HG03108 (cell line): ENCODE measurements around the gene UBXN6.

ENCODE experiments used
- ATAC-seq: cut with Tn5 transposase; IDR thresholded peaks from one replicate; pipeline ENCODE4 v1.9.1; 2021; ENCODE audit warnings: moderate library complexity; ENCODE audit not compliant: unreplicated experiment

Gene UBXN6, protein sequence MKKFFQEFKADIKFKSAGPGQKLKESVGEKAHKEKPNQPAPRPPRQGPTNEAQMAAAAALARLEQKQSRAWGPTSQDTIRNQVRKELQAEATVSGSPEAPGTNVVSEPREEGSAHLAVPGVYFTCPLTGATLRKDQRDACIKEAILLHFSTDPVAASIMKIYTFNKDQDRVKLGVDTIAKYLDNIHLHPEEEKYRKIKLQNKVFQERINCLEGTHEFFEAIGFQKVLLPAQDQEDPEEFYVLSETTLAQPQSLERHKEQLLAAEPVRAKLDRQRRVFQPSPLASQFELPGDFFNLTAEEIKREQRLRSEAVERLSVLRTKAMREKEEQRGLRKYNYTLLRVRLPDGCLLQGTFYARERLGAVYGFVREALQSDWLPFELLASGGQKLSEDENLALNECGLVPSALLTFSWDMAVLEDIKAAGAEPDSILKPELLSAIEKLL

DNA sequence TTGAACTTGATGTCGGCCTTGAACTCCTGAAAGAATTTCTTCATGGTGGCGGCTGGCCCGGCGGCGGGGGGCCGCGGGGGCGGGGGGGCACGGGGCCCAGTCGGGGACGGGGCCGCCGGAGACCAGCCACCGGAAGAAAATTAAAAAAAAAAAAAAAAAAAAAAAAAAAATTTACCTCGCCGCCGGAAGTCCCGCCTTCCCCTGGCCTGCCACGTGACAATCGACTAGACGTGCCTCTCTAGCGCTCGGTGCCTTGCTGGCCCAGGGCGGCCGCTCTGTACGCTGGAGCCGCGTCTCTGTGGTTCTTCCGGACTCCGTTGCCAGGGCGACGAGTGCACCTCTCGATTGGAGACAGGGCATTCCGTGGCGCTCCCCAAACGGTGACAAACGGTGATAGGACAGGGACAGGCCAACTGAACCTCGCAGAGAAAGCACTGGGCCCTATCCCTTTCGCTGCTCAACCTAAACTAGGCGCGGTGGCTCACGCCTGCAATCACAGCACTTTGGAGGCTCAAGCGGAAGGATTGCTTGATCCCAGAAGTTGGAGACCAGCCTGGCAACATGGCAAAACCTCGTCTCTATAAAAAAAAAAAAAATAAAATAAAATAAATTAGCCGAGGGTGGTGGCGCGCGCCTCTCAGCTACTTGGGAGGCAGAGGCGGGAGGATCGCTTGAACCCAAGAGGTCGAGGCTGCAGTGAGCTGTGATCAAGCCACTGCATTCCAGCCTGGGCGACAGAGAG lies at the start of gene UBXN6:
TSS of gene UBXN6 (minus strand) at position 141 of the 742 bp plus-strand sequence. CDS start at position 44, 97 bp downstream.
- peak; percentile 94 for ATAC-seq

DNA sequence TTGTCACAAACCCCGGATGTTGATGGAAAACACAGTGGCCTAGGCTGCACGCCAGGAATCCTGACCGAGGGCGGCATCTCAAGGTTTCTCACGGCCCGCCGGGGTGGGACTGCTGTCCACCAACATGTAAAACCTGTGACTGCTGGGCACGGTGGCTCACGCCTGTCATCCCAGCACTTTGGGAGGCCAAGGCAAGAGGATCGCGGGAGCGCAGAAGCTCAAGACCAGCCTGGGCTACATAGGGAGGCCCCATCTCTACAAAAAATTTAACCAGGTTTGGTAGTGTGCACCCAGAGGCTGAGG lies 49.5 kb upstream of the UBXN6 start:
- ATAC-seq = no peak

DNA sequence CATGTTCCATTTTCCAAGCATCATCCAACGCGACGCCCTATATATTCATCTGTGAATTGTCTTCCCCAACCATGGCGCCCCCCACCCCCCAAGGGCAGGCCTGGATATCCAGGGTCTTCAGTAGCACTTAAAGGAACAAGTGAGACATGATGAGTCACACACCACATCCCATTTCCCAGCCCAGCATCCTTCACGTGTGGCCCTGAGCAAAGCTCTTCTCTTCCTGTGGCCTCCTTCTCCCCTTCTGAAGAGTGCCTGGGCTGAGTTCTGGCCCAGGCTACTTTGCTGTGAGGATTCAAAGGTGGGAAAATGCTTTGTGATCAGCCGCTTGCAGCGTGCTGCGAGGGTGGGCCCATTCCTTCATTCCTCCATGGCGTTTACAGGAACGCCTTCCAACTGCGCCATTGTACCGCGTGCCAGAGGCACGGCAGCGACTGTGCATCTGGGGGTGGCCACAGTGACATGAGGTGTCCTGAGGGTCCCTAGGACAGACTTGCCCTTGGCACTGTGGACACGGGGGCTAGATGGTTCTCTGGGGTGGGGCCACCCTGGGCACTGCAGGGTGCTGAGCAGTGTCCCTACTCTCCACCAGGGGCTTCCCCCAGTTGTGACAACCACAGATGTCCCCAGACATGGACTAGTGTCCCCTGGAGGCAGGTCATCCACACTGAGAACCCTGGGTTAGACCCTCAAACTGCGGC lies 49.0 kb upstream of the UBXN6 start:
- no peak for ATAC-seq

DNA sequence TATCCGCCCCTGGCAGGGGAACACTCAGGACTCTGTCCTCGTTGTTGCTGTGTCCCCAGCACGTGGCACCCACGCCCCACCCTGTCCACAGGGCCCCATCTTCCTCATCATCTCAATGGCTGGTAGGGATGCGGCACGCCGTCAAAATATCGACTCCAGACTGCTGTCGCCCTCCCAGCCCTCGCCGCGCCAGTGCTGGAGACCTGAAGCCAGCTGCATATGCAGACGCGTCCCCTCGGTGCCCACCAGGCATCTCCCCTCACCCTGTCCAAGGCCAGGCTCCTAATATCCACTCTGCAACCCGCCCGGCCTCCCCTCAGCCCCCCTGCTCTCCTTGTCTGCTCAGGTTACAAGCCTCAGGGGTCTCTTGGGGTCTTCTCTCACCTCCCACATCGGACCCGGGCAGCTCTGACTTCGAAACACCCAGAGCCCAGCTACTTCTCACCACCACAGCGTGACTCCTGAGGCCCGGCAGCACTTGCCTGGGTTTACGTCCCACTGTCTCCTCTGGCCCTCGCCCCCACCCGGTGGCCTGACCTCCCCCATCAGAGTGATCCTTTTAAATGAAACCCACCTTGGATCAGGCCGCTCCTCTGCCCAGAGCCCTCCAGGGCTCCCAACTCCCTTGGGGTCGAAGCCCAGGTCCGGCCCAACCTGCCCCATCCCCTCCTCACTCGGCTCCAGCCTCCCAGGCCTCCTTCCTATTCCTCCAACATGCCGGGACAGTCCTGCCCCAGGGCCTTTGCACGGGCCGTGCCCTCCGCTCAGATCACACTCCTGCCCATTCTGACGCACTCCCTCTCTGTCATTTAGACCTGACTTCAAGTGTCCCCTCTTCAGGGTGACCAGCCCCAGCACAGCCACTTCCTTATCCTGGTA lies 48.2 kb upstream of the UBXN6 start:
- no peak for ATAC-seq

DNA sequence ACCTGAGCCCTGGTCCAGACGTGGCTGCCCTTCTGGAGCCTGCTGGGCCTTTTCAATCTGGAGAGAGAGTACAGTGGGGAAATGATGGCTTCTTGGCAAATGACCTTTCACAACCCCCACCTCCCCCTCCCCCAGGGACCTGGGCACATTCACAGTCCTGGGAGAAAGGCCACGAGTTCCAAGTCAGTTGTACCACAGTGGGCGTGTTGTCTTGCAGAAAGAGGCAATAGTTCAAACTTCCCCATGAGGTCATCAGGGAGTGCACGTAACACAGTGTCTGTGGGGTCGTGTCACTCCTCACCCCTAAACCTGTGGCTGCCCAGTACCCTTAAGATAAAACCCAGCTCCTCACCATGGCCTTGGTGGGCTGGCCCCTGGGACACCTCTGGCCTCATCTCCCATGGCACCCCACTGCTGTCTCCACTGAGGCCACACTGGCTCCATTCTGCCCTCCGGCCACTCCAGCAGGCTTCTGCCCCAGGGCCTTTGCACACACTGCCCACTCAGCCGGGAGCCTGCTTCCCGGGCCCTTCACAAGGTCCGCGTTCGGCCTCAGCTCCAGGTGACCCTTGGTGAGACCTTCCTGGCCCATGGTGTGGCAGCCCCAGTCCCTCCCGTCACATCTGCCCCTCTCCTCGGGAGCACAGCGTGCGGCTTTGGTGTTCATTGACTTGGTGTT lies 47.4 kb upstream of the UBXN6 start:
- ATAC-seq = no peak

DNA sequence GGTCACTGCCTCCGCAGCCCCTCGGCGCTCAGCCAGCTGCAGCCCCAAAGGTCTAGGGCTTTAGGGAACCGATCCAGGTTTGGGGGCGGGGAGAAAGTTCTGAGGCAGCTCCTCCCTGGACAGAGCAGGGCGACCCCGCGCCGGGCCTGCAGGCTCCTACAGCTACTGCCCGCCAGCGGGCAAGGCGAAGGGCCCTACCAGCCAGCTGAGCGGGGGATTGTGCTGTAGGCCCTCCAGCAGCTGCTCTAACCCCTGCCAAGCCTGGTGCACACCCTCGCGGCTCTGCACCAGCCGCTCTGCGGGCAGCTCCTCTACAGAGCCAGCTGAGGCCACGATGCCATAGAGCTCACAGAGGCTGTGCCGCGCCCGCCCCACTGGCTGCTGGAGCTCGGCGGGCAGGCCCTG lies 46.7 kb upstream of the UBXN6 start:
- ATAC-seq = no peak

DNA sequence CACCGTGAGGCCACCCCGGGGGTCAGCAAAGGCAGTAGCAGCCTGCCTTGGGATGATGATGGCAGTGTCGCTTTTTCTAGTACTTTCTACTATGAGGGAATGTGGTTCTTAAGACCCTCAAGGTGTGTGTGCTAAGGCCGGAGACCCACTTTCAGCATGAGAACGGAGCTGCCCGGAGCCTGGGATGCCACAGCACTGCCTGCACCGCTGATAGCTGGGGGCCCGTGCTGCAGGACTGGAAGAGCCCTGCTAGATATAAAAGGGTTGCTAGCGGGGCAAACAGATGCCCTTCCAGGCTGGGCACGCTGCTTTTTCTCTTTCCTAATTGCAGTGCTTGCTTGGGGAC lies 46.2 kb upstream of the UBXN6 start:
- ATAC-seq = no peak

DNA sequence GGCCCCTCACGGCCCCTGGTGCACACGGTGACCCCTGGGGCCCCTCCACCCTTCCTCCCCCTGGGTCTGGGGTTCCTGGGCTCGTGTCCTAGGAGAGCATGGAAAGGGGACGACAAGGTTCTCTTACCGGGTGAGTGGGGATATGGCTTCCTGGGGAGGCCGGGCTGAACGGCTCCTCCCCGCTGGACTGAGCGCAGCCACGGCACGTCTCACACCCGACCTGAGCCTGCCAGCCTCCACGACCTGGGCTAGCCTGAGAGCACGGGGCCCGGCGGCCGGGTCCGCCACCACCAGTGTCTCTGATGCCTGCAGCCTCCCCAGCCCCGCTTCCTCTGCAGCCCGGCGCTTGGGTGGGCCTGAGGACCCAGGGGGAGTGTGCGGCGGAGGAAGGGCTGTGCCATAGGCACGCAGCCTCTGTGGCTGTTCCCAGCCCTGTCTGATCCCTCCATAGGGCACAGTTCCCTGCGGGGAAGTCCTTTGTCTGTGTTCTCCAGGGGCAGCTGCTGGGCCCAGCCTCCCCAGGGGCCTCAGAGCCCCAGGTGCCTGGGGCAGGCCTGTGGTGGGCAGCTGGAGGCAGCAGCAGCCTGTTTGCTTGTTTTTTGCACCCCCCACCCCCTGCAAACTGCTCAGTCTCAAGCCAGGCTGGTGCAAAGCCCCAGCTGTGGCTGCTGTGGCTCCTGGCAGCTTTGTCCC lies 45.7 kb upstream of the UBXN6 start:
- no peak for ATAC-seq

DNA sequence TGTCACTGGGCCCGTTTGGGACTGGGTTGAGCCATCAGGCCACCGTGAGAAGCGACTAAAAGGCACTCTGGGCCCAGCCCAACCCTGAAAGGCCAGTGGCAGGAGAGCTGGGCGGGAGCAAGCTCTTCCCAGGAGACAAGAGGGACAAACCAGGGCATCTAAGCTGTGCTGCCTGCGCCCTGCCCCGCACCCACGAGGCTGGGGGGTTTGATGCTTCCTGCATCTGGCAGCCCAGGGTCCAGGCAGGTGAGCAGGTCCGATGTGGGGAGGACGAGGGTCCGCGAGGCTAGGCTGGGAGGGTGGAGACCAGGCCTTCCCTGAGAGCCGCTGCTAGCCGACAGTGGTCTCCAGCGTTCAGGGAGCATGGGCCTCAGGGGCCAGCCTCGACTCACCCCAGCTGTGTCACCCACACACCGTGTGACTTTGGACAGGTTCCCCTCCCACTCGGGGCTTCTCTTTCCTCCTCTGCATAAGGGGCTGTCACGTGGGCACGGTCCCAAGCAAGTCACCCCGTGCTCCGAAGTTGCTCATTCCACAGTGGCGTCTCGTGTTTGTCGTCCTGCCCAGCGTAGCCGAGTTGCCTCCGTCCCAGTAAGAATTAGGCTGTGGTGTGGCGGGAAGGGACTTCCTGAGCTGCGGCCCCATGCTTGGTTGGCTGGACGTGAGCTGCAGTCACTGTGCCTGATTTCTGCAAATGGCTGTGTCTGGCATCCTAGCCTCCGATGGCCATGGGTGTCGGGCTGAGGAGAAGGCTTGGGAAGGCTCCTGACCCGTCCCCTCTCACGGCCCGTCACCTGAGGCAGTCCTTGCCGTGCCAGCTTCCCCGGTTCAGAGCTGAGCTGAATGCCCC lies 44.9 kb upstream of the UBXN6 start:
- ATAC-seq = no peak

DNA sequence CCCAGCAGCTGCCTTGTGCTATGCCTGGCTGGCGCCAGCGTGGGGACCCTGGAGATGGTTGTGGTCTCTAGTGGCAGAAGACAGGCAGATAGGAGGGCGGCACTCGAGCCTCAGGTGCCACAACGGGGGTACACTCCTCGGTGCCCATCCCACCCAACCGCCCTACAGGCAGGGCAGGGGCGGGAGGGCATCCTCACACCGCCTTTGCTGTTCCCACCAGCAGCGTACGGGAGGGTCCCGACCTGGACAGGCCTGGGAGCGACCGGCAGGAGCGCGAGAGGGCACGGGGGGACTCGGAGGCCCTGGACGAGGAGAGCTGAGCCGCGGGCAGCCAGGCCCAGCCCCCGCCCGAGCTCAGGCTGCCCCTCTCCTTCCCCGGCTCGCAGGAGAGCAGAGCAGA lies 44.1 kb upstream of the UBXN6 start:
- ATAC-seq = no peak

DNA sequence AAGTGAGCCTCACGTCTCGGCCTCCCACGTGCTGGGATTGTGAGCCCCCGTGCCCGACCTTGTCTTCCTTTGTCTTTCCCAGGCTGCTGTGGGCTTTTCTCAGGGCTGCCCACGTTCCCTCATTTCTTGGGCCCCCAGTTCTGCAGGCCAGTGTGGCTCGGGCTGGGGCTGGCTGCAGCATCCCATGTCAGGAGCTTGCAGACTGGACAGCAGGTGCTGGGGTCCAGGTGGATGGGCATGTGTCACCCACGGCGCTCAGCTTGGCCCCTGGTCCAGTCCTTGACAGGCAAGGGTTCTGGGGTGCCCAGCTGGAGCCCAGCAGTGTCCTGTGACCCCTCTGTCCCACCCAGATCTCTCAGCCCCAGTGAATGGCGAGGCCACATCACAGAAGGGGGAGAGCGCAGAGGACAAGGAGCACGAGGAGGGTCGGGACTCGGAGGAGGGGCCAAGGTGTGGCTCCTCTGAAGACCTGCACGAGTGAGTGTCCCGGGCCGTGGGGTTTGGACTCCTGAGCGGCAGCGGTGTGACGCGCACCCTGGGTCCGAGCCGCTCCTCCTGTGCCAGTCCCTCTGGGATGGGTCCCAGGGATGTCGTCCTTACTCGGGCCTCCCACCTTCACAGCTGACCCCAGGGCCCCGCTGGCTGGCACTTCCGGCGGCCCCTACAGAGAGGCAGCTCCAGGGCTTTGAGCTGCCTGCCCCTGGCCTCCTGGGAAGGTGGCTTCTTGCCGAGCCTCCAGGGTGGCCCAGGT lies 43.4 kb upstream of the UBXN6 start:
- ATAC-seq = no peak

DNA sequence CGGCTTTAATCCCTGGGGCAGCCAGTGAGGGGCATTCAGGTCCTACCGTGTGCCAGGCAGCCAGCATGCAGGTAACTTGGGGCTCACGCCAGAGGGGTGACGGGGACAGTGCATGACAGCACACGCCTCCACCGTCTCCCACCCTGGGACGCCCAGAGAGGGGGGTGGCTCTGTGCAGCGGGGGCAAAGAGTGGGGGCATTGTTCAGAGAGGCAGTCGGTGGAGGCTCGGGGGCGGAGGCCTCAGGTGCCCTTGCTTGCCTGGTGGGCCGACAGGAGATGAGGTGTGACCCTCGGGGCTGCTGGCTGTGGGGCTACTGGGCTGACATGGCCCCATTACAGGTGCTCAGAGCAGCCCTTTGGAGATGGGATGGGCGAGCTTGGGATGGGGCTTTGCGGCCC lies 42.3 kb upstream of the UBXN6 start:
- ATAC-seq = no peak

DNA sequence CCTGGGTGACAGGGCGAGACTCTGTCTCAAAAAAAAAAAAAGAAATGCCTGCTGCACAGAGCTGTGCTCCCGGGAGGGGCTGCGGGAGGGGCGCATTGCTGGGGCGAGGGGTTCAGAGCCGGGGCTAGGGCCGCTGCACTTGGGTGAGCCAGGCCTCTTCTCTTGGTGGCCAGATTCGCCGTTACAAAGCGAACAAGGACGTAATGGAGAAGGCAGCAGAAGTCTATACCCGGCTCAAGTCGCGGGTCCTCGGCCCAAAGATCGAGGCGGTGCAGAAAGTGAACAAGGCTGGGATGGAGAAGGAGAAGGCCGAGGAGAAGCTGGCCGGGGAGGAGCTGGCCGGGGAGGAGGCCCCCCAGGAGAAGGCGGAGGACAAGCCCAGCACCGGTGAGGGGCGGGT lies 41.7 kb upstream of the UBXN6 start:
- no peak for ATAC-seq

DNA sequence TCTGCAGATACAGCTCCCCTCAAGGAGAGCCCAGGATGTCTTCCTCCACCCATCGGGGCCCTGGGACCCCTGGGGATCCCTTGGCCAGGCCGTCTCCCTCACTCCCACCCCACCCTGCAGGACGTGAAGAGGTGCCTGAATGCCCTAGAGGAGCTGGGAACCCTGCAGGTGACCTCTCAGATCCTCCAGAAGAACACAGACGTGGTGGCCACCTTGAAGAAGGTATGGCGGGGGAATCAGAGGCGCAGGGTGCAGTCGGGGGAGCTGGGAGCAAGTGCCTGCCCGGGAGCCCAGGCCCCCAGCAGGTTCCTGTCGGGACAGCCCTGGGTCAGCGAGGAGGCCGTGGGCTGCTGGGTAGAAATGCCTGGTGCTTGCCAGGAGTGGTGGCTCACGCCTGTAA lies 41.1 kb upstream of the UBXN6 start:
- ATAC-seq = no peak

DNA sequence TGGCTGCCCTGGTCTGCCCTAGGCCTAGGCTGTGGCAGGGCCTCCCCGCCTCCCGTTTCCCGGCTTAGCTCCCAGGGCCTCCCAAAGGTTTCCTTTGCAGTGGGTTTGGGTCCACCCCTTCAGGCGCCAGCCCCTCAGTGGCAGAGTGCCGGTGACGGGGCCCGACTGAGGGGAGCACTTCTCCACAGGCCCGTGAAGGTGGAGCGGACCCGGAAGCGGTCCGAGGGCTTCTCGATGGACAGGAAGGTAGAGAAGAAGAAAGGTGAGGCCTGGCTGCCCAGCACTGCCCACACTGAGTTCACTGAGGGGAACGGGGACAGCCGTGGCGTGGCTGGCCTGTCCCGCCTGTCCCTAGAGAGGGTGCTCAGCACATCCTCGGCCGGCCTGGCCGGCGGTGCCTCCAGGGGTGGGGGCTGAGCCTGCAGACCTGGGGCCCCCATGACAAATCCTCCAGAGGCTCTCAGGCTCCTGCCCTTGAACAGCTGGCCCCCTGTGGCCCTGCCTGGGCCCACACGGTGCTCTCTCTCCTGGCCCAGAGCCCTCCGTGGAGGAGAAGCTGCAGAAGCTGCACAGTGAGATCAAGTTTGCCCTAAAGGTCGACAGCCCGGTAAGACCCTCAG lies 40.3 kb upstream of the UBXN6 start:
- ATAC-seq = no peak

DNA sequence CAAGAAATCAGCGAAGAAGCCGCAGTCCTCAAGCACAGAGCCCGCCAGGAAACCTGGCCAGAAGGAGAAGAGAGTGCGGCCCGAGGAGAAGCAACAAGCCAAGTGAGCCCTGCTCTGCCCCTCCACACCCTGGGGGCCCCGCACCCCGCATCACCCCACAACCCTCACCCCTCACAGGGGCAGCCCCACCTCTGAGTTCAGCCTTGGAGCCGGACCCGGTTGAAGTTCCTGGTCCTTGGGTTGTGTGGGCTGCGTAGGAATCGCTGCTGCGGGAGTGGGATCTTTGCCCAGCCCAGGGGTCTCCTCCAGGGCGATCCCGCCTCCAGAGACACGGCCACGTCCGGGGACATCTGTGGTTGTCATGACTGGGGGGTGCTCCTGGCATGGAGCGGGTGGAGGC lies 38.7 kb upstream of the UBXN6 start:
- ATAC-seq = no peak

DNA sequence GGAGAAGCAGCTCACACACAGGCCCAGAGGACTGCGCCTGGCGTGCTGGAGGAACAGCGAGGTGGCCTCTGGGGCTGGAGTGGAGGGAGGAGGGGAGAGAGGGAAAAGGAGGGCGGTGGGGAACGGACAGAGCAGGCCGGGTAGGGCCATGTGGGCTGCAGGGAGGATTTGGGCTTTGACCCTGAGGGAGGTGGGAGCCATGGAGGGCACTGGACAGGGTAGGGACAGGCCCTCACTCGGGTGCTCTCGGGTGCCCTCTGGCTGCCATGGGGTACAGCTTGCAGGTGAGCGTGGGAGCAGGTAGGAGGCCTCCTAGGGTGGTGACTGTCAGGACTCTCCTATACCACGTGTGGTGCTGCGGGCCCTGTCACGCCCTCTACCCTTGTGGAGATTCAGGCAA lies 37.9 kb upstream of the UBXN6 start:
- ATAC-seq = no peak

DNA sequence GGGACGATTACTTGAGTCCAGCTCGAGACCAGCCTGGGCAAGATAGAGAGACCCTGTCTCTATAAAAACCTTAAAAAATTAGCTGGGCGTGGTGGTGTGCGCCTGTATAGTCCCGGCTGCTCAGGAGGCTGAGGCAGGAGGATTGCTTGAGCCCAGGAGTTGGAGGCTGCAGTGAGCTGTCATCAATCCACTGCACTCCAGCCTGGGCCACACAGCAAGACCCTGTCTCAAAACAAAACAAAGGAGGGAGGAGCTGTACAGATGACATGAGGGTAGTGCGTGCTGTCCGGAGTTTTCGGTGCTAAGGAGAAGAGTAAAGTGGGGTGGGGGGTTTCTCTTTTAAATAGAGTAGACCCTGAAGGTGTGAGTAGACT lies 37.1 kb upstream of the UBXN6 start:
- ATAC-seq = no peak
